RCC 7860 (cell line): ENCODE data around the gene RSAD2.

Source experiments
- DNase-seq: peaks from one replicate; pipeline ENCODE4 v3.0.0-alpha.2; 2015; ENCODE audit warnings: low spot score
- FAIRE-seq: peaks from 2 replicates; lab custom pipeline; 2012; peaks lifted over from hg19 to GRCh38; lab: Jason Lieb, UNC

The RSAD2 gene

DNA sequence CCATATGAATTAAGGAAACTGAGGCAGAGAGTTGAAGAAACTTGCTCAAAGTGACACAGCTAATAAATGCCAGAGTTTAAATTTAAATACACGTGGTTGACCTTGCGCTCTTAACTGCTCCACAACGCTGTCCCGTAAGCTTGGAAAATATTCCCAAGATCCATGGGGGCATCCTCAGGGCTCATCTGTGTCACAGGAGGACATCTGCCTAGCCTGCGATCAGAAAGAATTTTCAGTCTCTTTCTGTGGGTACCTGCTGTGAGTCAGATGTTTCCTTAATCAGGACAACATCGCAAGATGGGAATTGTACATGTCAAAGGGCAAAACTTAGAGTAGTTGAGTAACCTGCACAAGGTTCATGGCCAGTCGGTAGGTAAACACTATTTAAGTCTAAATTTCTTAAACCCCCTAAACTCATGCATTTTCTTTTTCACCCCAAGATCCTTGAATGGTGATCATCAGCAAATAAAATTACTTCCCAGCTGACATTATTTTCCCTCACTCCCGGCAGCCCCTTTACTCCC, 13.3 kb upstream of the RSAD2 start:
- FAIRE-seq, result no peak

DNA sequence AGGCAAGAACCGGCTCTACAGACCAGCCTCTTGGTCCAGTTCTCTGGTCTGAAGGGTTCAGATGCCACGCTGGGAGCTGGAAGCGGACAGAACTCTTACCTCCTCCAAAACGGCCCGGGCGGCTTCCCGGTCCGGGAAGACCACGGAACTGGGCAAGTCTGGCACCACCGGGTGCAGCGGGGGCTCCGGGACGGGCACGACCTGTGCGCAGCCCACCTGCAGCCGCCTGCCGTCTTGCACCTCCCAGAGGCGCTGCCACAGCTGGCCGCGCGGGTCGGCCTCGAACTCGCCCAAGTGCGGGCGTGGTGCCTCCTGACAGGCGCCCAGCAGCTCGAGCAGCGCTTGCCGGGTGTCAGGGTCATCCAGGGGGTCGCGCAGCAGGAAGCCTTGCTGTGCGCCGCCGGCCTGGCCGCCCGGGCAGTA, 12.6 kb upstream of the RSAD2 start:
- FAIRE-seq (no peak), DNase-seq (no peak)

More for the DNA sequence above, 13.3 kb upstream of the RSAD2 start:
- no peak for DNase-seq

DNA sequence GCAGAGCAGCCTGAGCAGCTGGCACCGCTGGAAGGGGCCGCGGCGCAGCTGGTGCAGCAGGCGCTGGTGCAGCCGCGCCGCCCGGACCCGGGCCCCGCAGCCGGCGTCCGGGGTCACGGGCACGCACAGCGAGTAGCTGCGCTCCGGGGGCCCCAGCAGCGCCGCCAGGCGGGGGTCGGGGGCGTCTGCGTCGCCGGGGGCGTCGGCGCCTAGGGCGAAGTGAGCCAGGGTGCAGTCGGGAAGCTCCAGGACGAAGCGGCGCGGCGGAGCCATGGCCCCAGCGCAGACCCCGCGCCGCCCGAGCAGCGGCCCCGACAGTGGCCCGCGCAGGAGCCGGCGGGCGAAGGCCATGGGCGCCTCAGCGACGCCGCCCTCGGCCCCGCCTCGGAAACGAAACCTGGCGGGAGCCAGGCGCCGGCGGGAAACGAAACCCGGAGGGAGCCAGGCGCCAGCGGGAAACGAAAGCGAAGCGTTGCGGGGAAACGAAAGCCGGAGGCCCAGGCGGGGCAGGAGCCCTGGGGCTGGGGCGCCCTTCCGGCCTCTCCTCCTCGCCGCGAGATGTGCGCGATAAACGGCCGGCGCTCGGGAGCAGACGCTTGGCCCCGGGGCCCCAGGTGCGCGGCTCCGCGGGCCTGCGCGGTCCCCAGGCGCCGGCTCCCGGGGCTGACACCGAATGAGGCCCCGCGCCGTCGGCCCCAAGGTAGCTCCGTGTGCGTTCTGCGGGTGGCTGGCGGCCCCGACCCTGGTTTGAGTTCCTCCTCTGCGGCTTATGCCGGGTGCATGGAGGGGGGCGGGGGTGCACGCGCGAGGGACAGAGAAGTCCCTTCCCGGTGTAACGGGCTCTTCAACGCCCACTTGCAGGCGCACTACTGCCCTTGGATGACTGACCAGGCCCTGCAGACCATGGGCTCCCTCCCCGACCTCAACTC, 12.0 kb upstream of the RSAD2 start, which contains the start of gene CMPK2:
TSS of gene CMPK2 (minus strand) at position 562 of the 929 bp plus-strand sequence. CDS start at position 351, 211 bp downstream.
- FAIRE-seq, result no peak
- DNase-seq, result no peak

DNA sequence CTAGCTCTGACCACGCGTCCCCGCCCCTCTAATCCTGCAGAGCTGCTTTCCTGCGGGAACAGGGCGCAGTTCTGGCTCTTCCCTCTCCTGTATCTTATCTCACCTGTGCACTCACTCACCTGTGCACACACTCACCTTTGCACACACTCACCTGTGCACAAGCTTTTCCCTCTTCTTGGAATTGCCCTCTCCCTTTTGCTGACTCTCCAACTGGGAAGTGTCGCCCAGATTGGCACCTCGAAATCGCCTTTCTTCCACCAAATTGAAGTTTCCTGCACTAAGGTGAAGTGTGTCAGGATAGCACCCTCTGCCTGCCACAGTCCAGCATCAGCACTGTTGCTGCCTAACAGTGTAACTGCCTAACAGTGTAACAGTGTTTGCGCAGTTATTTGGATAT, 11.3 kb upstream of the RSAD2 start:
- FAIRE-seq, result no peak
- no peak for DNase-seq

DNA sequence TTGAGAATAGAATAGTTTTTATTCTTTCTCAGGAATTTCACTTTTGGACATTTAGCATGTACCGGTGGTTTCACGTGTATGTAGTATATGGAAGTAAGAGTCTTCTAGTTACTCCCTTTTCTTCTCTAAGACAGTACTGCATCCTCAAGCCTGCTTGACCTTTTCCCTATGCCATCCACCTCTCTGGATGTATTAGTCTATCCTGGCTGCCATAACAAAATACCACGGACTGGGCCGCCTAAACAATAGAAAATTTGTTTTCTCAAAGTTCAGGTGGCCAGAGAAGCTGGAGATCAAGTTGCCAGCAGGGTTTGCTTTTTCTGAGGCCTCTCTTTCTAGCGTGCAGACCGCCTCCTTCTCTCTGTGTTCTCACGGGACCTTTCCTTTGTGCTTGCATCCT, 10.6 kb upstream of the RSAD2 start:
- DNase-seq (no peak), FAIRE-seq (no peak)

DNA sequence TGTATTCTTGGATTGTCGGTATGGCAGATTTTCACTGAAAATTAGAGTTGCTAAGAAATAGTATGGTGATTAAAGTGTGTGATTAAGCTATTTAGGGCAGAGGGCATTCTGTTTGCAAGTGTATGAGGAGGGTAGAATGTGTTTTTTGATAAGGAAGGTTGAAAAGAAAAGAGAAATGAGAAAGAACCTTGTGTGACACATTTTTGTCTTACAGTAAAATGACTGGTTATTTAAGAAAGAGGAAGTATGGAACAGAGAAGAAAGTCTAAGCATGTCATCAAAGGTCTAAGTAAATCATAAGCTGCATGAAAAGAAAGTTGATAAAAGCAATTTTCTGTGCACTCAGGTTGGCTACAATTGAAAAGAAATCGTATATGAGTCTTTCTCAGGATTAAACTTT, 5.2 kb upstream of the RSAD2 start:
- DNase-seq (no peak), FAIRE-seq (no peak)

DNA sequence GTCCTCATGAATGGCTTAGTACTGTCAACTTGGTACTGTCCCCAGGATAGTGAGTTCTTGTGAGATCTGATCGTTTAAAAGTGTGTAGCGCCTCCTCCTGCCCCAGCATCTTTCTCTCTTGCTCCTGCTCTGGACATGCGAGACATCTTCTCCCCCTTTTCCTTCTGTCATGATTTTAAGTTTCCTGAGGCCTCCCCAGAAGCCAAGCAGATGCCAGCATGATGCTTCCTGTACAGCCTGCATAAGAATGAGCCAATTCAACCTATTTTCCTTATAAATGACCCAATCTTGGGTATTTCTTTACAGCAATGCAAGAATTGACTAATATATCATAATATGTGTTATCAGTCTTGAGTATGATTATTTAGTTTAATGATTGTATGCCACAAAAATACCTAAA, 3.5 kb upstream of the RSAD2 start:
- DNase-seq, result no peak
- FAIRE-seq, result no peak

DNA sequence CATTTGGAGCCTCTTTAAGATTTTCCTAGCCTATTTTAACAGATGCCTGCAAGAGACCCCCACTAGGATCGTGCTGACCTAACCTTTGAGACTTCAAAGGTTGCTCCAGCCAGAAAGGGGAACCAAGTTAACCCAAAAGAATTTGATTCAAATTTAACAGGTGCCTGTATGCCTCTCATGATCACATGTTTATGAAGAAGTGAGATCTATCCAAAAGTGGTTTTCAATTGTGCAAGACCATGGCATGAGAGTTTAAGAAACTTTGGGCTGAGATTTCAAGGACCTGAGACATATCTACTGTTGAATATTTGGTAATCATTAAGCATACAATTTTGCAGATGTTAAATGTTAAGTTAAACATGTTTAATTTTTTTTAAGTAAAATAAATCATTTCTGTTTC, 1.3 kb upstream of the RSAD2 start:
- FAIRE-seq (no peak), DNase-seq (no peak)

DNA sequence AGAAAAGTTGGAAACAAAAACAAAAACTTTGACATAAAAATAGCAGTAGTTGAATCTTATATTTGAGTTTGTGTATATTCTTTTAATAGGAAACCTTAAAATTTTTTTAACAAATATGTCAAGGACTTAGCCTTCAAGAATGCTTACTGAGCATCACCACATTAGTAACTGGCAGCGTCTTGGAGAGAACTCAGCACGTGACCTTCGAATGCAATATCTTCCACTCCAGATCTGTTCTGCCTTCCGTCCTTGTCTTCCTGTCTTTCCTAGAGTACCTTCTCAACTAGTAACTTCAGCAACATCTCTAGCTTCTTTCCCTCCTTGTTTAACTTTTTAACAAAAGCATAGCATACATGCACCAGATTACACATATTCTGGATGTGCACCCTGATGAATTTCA, 972 bp downstream of the RSAD2 start:
- FAIRE-seq, result no peak
- no peak for DNase-seq

DNA sequence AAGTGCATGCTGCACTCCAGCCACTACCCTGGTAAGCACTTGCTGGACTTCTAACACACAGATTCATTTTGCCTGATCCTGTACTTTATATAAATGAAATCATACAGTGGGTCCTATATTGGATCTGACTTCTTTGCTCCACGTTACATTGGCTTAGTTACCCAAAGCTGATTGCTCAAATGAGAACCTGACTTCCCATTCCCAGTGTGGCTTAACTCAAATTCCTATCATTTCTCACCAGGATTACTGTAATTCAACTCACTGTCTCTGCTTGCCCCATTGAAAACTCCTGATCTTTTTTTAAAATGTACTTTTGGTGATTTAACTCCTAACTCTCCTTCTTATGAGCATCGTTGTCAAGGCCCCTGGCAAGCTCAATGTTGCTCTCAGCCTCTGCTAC, 1.4 kb downstream of the RSAD2 start:
- DNase-seq, result no peak
- no peak for FAIRE-seq

DNA sequence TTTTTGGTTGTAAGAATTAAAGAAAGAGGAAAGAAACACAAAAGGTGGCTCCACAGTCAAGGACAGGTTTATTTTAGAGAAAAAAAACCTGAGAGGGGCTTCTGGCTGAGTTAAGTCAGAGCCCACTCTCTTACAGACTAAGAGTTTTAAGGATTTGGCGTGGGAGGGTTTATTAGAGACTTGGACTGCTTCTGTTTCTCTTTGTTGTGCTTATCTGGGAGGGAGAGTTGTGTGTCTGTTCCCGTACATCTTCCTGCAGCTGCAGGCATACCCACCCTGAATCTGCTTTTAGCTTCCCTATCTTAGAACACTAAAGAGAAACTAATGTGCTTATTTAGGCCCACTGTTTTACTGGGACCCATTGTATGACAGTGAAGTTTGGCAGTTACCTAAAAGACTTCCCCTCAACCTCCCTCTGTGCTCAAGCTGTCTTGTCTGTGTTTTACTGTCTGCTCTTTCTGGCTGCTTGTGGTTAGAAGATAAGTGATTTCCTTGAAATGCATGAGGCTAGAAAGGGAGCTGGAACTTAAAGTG, 2.7 kb downstream of the RSAD2 start:
- DNase-seq (no peak), FAIRE-seq (no peak)

DNA sequence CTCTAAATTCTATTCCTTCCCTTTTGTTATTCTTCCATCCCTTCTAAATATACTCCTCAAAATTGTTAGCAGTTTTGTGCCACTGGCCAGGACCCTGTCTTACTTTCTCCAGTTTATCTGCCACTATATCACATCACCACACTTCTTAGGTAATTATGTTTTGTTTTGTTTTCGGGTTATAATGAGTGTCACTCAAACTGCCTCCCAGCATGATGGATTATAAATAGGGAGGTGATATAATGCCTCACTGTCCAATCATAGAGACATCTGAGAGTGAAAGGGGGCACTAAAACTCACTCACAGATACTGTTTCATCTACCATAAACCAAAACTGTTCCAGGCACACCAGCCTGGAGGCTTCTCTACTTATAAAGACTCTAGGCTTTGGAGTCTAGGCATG, 3.5 kb downstream of the RSAD2 start:
- DNase-seq, result no peak

DNA sequence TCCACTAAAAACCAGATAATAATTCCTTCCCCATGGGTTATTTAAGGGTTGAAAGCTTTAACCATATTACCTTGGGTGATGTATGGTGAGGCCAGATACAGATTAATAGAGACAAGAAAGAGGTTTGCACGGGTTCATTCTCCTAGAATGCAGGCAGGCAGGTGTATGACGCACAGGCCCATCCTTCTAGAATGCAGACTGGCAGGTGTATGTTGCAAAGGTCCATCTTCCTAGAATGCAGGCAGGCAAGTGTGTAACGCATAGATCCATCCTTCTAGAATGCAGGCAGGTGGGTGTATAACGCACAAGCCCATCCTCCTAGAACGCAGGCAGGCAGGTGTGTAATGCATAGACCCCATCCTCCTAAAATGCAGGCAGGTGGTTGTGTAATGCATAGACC, 3.9 kb downstream of the RSAD2 start:
- FAIRE-seq (no peak), DNase-seq (no peak)

More for the DNA sequence above, 3.5 kb downstream of the RSAD2 start:
- FAIRE-seq, result no peak

DNA sequence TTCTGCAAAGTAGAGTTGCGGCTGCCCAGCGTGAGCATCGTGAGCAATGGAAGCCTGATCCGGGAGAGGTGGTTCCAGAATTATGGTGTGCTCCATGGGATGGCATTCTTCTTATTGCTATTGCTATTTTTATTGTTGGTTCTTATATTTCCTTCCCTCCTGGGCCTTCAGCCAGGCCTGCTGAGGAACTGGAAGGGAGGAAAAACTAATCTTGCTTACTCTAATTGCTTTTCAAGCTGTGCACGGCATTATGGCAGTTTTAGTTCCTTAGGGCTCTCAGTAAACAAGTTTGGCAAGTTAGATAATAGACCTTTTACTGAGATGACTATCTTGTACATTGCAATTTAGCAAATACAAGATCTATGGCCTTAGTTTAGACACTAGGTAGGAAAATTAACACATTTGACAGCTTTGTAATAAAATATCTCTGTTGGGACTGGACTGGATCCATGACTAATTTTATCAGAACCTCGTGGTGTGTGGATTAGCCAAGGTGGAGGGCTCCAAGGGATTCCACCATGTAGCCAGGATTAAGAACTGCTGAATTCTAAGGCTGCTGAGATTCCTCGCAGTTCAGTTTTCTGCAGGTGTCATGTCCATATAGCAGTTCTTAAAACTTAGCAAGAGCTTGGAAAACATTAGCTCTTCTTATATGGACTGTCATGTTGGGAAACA, 6.0 kb downstream of the RSAD2 start:
- no peak for DNase-seq
- no peak for FAIRE-seq

DNA sequence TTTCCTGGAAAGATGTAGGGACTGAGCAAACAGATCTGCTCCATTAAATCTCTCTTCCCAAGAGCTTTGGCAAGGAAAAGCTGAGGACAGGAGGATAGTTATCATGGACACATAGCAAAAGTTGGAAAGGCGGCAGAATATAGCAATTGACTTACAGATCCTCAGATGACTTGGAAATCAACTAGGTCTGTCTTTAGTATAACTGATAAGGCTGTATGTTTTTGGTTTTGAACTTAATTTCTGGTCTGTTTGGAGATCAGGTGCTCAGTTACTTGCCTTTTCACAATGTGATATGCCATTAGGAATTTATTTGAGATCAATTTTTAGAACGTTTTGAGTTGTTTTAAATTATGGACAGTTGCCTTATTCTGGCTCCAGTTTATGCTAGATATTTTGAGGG, 8.0 kb downstream of the RSAD2 start:
- no peak for FAIRE-seq
- DNase-seq, result no peak

DNA sequence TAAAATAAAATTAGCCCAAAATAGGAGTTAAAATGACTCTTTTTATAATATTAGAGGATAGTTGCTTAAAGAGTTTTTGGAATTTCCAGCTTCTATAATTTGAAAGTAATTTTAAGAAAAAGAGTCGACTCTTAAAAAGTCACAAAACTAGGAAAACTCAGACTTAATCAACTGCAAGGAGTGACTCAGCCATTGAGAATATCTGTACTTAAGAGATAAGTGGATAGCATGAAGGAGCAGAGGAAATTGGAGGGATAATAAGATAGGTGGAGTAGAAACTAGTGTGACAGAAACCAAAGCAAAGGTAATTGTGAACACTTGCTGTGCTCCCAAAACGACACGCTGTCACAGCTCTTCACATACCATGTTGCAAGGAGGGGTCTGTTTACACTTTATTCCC, 8.4 kb downstream of the RSAD2 start:
- DNase-seq (no peak), FAIRE-seq (no peak)

DNA sequence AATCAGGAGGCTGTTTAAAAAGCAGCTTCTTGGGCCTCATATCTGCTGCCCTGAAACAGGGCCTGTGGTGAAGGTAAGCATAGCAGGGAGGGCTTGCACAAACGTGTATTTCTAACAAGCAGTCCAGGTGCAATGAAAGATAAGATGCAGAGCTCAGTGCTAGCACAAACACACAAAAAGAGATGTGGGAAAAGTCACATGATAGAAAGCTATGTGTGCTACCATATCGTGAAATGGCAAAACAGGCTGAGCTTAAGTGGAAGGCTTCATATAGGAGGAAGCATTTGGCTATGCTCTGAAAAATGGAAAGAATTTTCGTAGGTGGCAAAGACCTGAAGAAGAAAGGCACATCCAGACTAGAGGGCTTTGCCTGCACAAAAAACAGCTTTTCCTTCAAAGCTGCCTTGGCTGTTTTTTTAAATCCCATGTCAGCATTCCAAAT, 10.2 kb downstream of the RSAD2 start:
- DNase-seq (no peak), FAIRE-seq (no peak)

DNA sequence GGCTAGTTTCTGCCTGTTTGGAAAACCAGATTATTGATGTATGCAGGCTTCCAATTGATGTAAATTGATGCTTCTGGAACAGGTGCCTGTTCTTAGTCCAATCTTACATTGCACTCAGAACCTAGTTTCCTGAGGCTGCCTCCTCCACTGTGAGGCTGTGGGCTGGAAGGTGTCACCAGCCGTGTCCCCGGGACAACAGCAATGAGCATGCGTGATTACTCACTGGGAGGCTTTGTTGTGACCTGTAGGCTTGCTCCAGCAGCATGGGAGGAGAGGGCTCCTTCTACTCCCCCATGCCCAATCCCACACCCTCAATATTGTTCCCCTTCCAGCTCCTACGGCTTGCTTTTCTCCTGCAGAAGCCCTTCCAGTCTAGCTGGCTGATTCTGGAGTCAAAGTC, 11.1 kb downstream of the RSAD2 start:
- DNase-seq, result no peak
- no peak for FAIRE-seq

DNA sequence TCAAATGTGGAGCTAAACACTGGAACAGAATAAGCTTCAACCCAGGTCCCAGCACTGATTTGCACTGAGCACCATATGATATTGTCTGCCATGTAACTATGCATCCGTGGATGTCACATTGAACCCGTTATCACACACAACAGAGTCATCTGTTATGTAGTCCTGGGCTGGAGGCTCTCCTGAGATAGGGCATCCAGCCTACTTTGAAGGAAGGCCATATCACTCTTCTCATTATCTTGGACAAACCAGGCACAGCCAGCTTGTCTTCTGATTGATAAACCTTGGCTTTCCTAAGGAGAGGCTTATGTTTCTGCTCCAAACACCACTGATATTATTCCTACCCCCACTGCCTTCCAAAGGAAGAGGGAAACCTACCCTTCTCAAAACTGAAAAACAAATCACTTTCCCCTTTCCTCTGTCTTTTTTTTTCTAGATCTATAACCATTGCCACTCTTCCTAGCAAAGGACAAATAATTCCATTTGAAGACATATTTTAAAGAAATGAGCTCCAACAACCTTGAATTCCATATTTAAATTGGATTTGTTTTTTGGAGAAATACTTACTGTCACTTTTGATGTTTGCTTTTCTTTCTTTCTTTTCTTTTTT, 16.4 kb downstream of the RSAD2 start:
- FAIRE-seq (no peak), DNase-seq (no peak)

DNA sequence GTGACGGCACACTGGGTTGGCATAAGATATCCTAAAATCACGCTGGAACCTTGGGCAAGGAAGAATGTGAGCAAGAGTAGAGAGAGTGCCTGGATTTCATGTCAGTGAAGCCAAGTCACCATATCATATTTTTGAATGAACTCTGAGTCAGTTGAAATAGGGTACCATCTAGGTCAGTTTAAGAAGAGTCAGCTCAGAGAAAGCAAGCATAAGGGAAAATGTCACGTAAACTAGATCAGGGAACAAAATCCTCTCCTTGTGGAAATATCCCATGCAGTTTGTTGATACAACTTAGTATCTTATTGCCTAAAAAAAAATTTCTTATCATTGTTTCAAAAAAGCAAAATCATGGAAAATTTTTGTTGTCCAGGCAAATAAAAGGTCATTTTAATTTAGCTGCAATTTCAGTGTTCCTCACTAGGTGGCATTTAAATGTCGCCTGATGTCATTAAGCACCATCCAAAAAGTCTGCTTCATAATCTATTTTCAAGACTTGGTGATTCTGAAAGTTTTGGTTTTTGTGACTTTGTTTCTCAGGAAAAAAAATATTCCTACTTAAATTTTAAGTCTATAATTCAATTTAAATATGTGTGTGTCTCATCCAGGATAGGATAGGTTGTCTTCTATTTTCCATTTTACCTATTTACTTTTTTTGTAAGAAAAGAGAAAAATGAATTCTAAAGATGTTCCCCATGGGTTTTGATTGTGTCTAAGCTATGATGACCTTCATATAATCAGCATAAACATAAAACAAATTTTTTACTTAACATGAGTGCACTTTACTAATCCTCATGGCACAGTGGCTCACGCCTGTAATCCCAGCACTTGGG, 19.6 kb downstream of the RSAD2 start:
- DNase-seq, result peak; percentile 13

More for the DNA sequence above, 19.6 kb downstream of the RSAD2 start:
- FAIRE-seq, result peak; percentile 79
